NCI-H1048 (cell line): ENCODE data around the gene P2RX1.

Experiments
- DNase-seq: peaks from one replicate; lab custom pipeline; 2025; lab: John Stamatoyannopoulos, UW

P2RX1 gene

DNA sequence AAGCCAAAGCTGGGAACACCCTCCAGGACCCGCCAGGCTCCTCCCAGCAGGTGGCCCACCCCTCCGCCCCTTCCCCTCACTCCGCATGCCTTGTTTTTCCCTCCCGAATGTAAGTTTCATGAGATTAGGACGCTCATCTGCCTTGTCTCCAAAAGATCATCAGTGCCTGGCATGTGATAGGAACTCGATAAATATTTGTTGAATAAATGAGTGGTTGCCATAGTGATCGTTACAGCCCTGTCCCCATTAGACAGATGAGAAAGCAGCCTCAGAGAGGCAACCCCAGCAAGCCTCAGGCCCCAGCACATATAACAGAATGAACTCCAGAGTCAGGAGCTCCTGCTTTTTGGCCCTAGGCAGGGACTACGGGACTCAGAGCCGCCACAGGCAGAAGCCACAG is 28.5 kb downstream of the P2RX1 start:
- no peak for DNase-seq

DNA sequence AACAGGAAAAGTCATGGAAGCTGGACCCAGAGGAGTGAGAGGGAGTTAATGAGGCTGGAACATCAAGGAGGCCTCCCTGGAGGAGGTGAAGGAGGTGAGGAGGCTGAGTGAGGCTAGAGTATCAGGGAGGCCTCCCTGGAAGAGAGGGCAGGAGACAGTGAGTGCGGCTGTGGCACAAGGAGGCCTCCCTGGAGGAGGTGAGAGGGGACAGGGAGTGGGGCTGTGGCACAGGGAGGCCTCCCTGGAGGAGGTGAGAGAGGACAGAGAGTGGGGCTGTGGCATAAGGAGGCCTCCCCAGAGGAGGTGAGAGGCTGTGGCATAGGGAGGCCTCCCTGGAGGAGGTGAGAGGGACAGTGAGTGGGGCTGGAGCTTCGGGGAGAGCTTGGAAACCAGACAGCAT is 28.9 kb downstream of the P2RX1 start:
- no peak for DNase-seq

DNA sequence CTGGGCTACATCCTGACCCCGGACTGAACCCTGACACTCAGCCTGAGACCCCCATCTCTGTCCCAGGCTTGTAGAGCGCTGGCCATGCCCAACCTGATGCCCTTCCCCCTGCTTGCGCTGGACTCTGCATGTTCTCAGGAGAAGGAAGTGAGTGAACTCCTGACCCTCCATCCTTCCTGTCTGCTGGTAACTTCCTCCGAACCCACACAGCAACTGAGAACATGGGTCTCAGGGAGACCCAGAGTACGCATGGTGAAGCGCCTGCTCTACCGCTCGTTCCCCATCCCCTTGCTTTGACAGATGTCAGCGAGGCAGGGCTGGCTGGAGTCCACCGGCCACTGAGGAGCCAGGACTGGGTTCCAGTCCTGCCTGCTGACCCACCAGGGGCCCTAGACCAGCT is 29.5 kb downstream of the P2RX1 start:
- DNase-seq, result no peak

DNA sequence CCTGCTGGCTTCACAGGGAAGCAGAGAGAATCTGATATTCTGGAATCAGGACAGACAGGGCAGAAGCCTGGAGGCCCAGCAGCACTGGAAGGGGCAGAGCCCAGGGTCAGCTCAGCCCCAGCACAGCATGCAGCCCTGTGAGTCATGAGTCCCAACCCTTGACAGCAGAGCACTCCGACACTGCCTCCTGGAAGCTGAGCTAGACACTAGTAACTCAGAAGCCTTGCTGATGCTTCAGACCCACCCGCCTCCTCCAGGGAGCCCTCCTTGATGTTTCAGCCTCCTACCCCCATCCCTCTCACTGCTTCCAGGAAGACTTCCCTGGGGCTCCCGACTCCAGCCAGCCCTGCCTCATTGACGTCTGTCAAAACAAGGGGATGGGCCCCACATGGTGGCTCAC is 30.3 kb downstream of the P2RX1 start:
- DNase-seq, result no peak

DNA sequence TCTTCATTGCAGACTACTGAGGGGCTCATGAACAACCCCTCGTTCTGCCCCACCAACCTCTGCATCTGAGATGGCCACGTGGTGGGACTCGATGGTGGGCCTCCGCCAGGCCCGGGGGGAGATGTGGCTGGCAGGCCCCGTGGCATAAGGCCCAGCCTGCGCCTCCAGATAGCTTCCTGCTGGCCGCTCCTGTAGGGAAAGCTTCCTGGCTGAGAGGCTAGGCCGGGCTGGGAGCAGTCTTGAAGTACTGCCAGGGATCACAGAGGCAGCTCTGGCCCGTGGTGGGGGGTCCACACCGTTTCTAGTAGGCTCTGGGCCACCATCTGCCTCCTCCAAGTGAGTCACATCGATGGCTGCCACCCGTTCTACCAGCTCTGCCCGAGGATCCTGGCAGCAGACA is 31.0 kb downstream of the P2RX1 start:
- DNase-seq, result no peak

DNA sequence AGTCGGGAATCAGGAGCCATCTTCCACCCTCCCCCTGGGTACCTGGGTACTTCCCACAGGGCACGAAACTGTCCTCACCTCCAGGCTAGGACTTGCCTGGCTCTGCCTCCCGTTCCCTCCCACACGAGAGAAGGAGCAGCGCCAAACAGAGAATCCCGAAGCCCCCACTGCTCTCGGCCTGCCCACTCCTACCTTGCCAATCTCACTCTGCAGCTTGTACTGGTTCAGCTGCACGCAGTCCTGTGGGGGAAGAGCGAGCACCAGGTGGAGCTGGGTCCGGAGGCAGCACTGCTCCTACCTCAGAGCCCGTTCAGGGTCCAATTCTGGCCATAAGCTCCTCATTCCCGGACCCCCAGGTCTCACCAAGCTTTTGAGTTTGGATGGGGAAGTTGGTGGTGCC is 32.1 kb downstream of the P2RX1 start:
- no peak for DNase-seq

DNA sequence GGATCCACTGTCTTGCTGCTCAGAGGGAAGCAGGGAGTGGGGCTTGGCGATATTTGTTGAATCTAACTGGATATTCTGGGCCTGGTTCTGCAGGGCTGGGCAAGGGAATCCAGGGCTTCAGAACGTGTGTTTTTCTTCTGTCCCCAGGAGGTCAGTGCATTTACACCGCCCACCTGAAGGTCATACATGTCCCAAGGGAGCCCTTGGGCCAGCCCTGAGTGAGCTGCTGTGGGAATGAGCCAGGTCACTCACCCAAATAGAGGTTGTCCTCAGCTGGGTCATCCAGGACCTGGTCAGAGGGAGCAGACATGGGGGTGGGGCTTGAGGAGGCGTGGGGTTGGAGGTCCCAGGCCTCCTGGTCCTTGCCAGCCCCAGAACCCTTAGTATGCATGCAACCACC is 34.0 kb downstream of the P2RX1 start:
- no peak for DNase-seq

DNA sequence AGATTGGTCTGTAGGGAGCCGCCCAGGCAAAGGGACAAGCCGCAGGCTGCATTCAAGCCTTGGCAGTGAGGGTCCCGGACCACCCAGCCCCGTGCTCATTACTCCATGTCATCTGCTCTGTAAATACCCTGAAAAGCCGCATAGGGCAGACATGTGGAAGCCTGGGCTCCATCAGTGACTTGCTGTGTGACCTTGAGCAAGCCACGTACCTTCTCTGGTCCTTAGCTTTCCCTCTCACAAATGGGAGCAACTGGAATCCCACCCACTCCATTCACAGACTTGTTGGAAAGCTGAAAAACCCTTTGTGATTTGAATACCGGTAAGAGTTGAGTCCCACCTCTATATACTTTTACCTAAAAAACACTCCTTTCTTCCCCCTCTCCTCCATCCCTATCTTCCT is 35.3 kb downstream of the P2RX1 start:
- no peak for DNase-seq

DNA sequence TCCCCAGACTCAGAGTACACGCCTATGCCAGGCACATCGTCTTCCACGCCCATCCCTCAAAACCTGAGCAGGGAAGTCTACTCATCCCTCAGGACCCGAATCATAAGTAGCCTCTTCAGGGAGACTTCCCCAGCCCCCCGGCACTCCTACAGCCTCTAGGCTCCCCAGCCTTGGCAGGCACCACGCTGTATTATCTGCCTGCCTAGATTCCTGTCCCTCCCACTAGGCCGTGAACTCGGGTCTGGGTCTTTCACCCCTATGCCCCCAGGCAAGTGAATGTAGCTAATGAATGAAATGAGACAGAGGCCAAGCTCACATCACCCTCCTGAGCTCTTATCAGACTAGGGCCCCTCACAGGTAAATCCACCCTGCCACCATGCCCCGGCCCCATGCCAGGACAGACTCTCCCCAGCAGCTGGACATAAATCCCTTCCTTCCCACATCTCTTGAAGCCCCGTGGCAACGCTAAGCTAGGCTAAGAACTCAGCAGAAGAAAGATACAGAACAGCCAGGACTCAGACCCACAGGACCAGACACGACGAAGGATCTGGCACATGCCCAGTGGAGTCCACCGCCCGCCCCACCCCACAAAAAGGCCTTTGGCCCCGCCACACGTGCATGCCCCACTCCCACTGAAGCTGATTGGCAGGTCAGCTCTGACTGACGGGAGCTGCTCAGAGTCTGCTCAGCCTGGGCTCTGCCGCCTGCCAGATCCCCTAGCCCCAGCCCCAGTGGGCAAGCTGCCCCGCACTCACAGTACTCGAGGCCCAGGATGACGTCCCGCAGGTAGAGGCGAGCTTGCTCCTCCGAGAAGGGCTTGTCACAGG is 36.5 kb downstream of the P2RX1 start:
- no peak for DNase-seq

DNA sequence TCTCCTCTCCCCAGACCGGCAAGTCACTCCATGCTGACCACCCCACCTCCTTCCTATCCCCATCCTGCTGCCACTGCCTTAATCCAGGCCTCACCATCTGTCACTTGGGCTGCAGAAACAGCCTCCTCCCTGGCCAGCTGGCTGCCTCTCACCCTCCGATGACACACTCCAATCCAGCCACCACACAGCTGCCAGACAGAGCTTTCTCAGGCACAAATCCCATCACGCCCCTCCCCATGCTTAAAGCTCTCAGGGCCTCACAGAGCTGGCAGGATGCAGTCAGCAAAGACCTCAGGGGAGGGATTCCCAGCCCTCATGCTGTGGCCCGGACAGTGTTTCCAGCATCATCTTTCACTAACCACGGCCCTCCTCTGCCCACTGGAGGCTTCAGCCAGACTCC is 37.1 kb downstream of the P2RX1 start:
- no peak for DNase-seq

DNA sequence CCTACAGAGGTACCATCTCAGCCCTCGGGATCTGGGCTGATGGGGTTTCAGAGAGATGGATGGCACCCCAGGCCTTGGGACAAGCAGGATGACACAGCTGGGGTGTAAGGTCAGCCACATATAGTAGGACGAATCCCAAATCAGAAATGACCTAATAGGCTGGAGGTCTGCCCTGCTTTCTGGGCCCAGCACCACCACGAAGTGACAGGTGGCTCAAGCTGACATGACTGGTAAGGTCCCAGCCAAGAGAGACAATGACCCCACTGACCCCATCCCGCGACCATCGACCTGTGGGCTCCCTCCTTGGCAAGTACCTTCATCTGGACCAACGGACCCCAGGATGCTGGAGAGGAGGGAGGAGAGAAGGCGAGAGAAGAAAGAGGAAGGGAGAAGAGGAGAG is 39.0 kb downstream of the P2RX1 start:
- DNase-seq, result no peak

DNA sequence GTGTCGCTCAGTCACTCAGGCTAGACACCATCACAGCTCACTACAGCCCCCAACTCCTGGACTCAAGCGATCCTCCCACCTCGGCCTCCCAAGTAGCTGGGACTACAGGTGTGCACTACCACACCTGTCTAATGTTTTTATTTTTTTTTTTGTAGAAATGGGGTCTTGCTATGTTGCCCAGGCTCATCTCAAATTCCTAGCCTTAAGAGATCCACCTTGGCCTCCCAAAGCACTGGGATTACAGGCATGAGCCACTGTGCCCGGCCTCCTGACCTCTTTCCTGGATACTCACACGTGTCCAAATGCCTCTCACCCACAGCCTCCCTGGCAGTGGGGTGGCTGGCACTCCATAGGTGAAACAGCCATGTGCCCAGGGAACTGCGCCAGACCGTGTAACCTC is 40.9 kb downstream of the P2RX1 start:
- no peak for DNase-seq

DNA sequence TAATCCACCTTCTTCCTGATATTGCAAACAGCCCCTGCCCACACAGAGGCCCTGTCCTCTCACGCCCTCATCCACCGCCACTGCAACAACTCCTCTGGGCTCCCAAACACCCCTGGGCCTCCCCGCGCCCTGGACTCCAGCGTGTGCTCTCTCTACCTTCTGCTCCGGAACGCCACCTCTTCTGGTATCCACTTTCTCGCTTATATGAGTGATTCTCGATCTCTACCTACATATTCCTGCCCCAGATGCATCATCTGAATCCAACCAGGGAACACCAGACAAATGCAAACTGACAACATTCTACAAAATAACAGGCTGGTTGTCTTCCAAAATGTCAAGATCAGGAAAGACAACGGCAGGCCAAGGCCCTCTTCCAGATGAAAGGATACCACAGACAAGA is 42.4 kb downstream of the P2RX1 start:
- DNase-seq, result no peak

DNA sequence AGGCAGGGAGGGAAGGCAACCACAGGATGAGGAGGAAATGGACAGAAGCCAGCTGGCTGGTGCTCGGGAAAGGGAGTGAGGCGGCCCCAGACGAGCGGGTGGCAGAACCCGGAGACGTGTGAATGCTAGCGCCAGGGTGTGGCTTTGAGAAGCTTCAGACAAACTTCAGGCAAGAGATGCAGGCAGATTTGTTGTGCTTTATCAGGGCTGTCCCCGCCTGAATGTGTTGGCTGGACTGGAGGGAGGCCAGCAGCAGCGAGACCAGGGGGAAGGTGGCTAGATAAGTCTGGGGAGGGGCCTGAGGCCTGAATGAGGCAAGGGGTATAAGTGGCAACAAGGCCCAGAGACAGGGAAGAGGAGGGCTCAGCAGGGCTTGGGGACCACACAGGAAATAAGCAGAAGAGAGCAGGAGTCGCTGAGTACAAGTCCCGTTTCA is 45.4 kb downstream of the P2RX1 start:
- DNase-seq, result no peak

DNA sequence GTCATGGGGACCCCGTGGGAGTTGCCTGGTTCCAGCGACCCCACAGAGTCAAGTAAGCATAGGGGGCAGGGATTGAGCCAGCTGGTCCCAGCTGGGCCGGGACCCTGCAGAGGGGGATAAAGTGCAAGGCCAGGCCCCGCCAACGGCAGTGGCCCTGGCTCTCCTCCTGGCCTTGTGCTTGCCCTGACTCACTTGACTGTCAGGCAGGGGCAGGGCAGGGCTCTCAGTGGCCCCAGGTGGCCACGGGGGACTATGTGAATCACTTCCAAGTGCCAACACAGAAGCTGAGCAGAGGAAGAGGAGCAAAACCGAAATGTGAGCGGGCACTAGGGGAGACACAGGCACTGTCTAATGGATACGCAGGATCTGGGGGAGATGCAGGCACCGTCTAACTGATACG is 48.7 kb downstream of the P2RX1 start:
- no peak for DNase-seq

DNA sequence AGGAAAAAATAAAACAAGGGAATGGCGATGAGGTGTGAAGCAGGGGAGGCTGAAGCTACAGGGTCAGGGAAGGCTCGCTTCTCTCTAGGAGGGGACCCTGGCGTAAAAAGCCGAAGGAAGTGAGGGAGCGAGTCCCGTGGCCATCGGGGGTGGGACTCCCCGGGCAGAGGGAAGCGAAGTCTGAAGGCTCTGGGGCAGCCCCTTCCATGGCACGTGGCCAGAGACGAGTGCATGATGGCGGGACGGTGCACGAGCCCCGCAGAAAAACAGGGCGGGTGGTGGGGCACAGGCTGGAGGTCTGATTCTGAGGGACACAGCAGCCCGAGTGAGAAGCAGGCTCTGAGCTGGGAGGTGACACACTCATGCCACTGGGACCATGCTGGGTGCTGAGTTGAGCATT is 49.2 kb downstream of the P2RX1 start:
- no peak for DNase-seq

DNA sequence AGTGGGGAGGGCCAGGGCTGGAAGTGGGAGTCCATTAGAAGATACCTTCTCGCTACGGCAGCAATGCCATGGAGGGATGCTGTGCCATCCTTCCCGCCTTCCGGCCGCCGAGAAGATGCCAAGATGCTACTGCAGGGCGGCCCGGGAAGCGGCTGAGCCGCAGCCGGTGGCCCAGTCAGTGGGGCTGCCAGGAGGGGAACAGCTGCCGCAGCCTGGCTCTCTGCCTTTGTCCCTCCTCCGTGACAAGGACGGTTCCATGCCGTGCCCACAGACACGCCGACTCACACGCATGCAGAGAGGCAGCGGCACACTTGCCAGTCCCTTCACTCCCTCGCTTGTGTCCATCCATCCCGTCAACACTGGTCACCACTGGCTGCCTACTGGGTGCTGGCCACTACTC is 50.0 kb downstream of the P2RX1 start:
- no peak for DNase-seq

DNA sequence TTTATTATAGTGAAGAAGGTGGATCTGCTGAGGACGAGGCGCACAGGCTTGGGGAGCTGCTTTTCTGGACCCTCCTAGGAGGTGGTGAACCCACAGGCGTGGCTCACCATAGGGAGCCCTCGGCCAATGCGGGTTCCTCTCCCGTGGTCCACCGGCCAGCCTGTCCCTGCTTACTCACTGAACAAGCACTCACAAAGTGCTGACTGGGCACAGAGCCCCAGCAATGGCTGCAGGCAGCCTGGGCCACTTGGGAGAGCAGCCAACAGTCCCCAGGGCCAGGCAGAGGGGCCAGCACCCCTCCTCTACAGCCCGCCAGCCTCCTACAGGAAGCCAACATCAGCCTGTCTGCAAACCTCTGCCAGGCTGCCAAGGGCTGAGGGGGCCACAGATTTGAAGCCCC is 51.1 kb downstream of the P2RX1 start:
- DNase-seq, result no peak

DNA sequence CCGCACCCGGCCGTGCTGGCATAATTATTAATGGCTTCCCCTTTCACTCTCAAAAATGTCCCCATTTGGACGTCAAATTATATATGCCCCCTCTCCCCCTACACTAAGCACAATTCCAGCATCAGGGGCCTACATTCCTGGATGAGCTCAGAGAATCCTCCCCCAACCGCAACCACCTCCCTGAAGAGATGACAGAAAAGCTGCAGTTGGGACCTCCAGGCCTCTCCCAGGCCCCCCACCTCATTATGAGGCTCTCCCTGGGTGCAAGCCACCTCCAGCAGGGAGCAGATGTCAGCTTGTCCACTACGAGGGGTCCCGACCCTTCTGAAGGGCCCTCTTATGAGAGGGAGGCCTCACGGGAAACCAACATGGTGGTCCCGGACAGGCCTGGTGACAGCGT is 51.7 kb downstream of the P2RX1 start:
- DNase-seq, result no peak

DNA sequence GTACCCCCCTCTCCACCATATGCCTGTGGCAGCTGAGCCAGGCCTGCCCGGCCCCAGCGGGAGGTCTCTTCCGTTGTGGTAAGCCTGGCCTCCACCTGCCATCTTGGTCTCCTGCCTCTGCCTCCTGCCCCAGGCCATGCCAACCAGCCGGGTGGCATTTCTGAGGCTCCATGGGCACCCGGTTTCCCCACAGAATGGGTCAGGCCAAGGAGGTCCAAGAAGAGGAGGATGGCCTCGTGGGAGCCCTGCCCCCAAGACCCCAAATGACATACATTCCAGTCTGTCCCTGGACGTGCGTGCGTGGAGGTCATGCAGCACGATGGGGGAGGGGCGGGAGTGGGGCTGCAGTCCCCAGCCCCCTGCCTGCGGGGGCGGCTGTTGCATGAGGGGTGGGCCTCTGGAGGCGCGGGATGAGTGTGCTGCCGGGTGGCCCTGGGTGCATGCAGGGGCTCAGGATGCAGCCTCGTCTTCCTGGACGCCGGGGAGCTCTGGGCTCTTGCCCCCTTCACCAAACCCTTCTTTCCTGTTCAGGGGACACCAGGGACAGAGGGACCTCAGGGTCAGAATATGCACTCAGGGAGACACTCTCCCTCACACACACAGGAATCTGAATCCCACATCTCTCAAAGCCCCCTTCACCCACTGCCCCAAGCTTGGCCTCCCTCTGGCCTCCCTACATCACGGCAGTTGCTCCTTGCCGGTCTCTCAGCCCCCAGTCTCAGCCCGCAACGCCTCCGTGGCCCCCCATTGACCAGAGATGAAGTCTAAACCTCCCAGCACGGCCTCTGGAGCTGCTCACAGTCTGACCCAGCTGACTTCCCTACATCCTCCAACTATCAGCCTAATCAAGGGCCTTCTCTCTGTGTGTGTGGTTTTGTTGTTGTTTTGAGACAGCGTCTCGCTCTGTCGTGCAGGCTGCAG is 54.2 kb downstream of the P2RX1 start:
- DNase-seq, result no peak

DNA sequence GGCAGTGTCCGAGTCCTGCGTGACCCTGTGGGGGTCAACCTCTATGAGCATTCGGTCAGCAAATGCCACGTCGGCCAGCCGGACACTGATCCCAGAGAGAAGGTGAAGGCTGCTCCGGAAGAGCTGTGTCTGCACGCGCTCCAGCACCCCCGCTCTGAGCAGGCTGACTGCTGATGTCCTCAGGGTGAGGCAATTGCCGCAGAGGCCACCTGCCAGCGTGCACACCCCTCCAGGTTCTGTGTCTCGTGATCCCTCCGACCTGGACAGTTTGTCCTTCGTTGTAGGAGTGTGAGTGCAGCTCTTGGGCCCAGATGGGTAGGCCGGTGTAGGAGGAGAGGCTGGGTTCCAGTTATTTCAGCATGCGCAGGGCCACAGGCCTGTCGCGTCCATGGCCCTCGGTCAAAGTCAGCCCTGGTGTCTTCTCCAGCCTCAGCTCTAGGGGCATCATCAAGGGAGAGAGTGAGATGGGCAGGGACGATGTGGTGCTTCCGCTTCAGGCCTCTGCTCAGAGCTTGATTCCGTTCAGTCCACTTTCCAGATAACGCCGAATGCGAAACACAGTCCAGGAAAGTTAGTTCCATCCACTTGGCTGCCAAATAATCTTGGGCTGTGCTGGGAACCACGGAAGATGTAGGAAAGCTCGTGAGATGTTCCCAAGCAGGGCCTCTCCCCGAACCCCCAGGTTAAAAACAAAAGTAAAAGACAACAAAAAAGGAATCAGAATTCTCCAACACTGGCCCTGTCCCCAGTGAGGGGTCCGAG is 55.1 kb downstream of the P2RX1 start:
- DNase-seq, result no peak

DNA sequence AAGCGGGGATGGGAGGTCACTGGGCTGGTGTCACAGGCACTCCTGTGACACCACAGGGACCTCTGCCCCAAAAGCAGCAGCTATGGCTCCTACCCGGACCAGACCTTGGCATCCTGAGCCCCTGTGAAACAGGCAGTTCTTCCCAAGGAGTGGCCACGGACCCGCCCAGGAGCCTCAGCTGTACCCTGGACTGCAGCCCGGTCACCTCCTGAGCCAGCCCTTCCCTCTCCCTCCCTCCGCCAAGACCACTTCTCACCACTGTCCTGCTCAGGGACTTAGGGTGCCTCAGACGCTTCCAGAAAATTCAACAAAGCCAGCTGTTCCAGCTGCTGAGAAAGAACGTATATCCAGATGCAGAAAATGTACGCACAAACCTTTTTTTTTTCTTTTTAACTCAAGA is 56.3 kb downstream of the P2RX1 start:
- no peak for DNase-seq
